Aorta (tissue), 5 donors: ENCODE measurements around the gene LCP2. TPM values are rescaled to one million over a fixed set of nuclear protein-coding genes. Genes with fewer than 3 reads are reported as not detected.
"Not testable (repeated sequence)": the region's sequence is repeated elsewhere in the genome, so short reads cannot be mapped to it uniquely, and the experiment has no call there.

Source experiments
- ATAC-seq: fragments of 200-7000 bp; cut with Tn5 transposase; one replicate; pipeline ENCODE4 v1.9.1; 2022; ENCODE audit warnings: moderate library complexity; ENCODE audit not compliant: low FRiP score
- DNase-seq, 2 donors: peaks; one replicate each; pipeline ENCODE4 v3.0.0-alpha.2; 2020
- H3K27ac ChIP-seq, 2 donors: one replicate each; pipeline ENCODE4 v1.5.1; 2013; ENCODE audit warnings: low read length in 2 of 2, mild to moderate bottlenecking in 2 of 2, moderate library complexity in 2 of 2, control low read depth in 1 of 2, inconsistent platforms in 1 of 2, low read depth in 1 of 2
- H3K27me3 ChIP-seq, 2 donors: one replicate each; pipeline ENCODE4 v1.6.1; 2013; ENCODE audit warnings: control low read depth in 1 of 2, low read length in 1 of 2, mild to moderate bottlenecking in 1 of 2, moderate library complexity in 1 of 2; ENCODE audit not compliant: insufficient read depth in 2 of 2, control insufficient read depth in 1 of 2
- H3K36me3 ChIP-seq, 2 donors: one replicate each; pipeline ENCODE4 v1.6.1; 2013; ENCODE audit warnings: control low read depth in 1 of 2, low read length in 1 of 2, mild to moderate bottlenecking in 1 of 2; ENCODE audit not compliant: insufficient read depth in 2 of 2, control insufficient read depth in 1 of 2
- H3K4me1 ChIP-seq, 2 donors: one replicate each; pipeline ENCODE4 v1.6.1; 2013; ENCODE audit warnings: low read length in 2 of 2, control low read depth in 1 of 2, mild to moderate bottlenecking in 1 of 2, moderate library complexity in 1 of 2; ENCODE audit not compliant: insufficient read depth in 2 of 2, control insufficient read depth in 1 of 2
- H3K4me3 ChIP-seq, 2 donors: one replicate each; pipeline ENCODE4 v1.5.1; 2013; ENCODE audit warnings: low read length in 2 of 2, control low read depth in 1 of 2, mild to moderate bottlenecking in 1 of 2
- H3K9me3 ChIP-seq: one replicate; pipeline ENCODE4 v1.6.1; 2013; ENCODE audit warnings: mild to moderate bottlenecking, low read length; ENCODE audit not compliant: control insufficient read depth
- WGBS, 2 donors: extraction: QIAGEN DNeasy Blood & Tissue Kit; methylation state at CpG; one replicate each; pipeline ENCODE4 v1.1.7; 2013; 5-methylcytosine and 5-hydroxymethylcytosine counted together
- intact Hi-C, 2 donors: fragments of 100-400 bp; cut with DNase I; formaldehyde crosslinking; loops; one replicate each; pipeline versions ENCODE4 v1.14.2 to v1.15.0; 2022
- polyA plus RNA-seq, 2 donors: library from polyadenylated mRNA; stranded (reverse); fragments of 200-250 nt; gene quantifications; one replicate each; pipeline ENCODE4 v1.2.3, GENCODE V29; 2013
- total RNA-seq, 2 donors: library from RNA; stranded (reverse); fragmentation: NEBNext Ultra II Directional; extraction: Animal tissue kit (Norgen Biotek cat#: 25700); gene quantifications; one replicate each; pipeline ENCODE4 v1.2.1, GENCODE V29; 2021
- donor health status: healthy with polysubstance abuse.
- donor health status: Bipolar disorder and iron deficiency.
- donor health status: DM: no; HTN: no; CAD: no.
- donor health status: DM: no; HTN: no; CAD: no.
- donor health status: DM: yes; HTN: yes; CAD: no.

Gene LCP2
- total and polyA plus RNA-seq, 4 donors = 2.1 to 58.8 (median 21.3) TPM

GRCh38 chr5:170246126-170246870, 51.3 kb downstream of the LCP2 start:
- H3K27ac ChIP-seq = no peak overlapping the region
- WGBS, 2 donors = 62 to 67% methylated on average over 4 of the region's 4 CpGs
- H3K9me3 ChIP-seq = peaks cover 2% of the 10 kb centered on the region
- H3K4me3 ChIP-seq = no peak overlapping the region
- no peaks in the 10 kb centered on the region for H3K4me1 ChIP-seq
- no peaks in the 10 kb centered on the region for H3K27me3 ChIP-seq
- no peak for ATAC-seq
- DNase-seq = no peak
- no peaks in the 10 kb centered on the region for H3K36me3 ChIP-seq
- intact Hi-C loops = no loop called here

GRCh38 chr5:170245436-170245835, 52.1 kb downstream of the LCP2 start:
- ATAC-seq, intact Hi-C loops, H3K9me3 ChIP-seq, DNase-seq, H3K27me3 ChIP-seq, H3K4me3 ChIP-seq, H3K36me3 ChIP-seq, H3K27ac ChIP-seq, H3K4me1 ChIP-seq: not testable (repeated sequence)
- 90 to 96% methylated on average over 12 to 23 of the region's 23 CpGs for whole genome bisulfite sequencing, 2 donors

- no peaks in the 10 kb centered on the region for H3K9me3 ChIP-seq
- H3K4me3 ChIP-seq = no peak overlapping the region
- no peaks in the 10 kb centered on the region for H3K36me3 ChIP-seq
- ATAC-seq = no peak
- no peaks in the 10 kb centered on the region for H3K27me3 ChIP-seq
- no peak overlapping the region for H3K27ac ChIP-seq
- DNase-seq = no peak
- H3K4me1 ChIP-seq = no peaks in the 10 kb centered on the region
- intact Hi-C loops = no loop called here
- 26 to 30% methylated on average over 1 of the region's 1 CpG for WGBS, 2 donors
These were observed 59.0 kb downstream of the LCP2 start for GRCh38 chr5:170238456-170239196.

- 68 to 73% methylated on average over 3 of the region's 3 CpGs for WGBS, 2 donors
- H3K4me1 ChIP-seq = no peaks in the 10 kb centered on the region
- DNase-seq (no peak), ATAC-seq (no peak)
- H3K27me3 ChIP-seq = no peaks in the 10 kb centered on the region
- no peaks in the 10 kb centered on the region for H3K36me3 ChIP-seq
- intact Hi-C loops = no loop called here
- no peak overlapping the region for H3K27ac ChIP-seq
- no peak overlapping the region for H3K4me3 ChIP-seq
- H3K9me3 ChIP-seq = no peaks in the 10 kb centered on the region
These were observed 61.4 kb downstream of the LCP2 start for GRCh38 chr5:170235876-170236864.

GRCh38 chr5:170233358-170233892, 64.2 kb downstream of the LCP2 start:
- WGBS, 2 donors = 95 to 96% methylated on average over 18 of the region's 18 CpGs
- Histone ChIP-seq H3K4me3 (no peak overlapping the region), H3K9me3 (no peaks in the 10 kb centered on the region), H3K4me1 (no peaks in the 10 kb centered on the region), H3K36me3 (no peaks in the 10 kb centered on the region), H3K27ac (no peak overlapping the region), H3K27me3 (no peaks in the 10 kb centered on the region)
- intact Hi-C loops = no loop called here
- no peak for DNase-seq
- ATAC-seq = no peak

- no peaks in the 10 kb centered on the region for H3K36me3 ChIP-seq
- intact Hi-C loops = no loop called here
- H3K27ac ChIP-seq = no peak within 1 kb of the TSS
- no peak for ATAC-seq
- H3K9me3 ChIP-seq = no peaks in the 10 kb centered on the region
- H3K4me1 ChIP-seq = no peaks in the 10 kb centered on the region
- 91 to 92% methylated on average over 27 of the region's 27 CpGs for whole genome bisulfite sequencing, 2 donors
- H3K4me3 ChIP-seq = no peak within 1 kb of the TSS
- DNase-seq = no peak
- no peaks in the 10 kb centered on the region for H3K27me3 ChIP-seq
These were observed 64.8 kb downstream of the LCP2 start, which contains the start of gene C5orf58 for GRCh38 chr5:170232786-170233185. C5orf58 (plus strand) TSS chr5:170232985; CDS start chr5:170234977, 1,992 bp downstream.

- no peaks in the 10 kb centered on the region for H3K27me3 ChIP-seq
These were observed 68.7 kb downstream of the LCP2 start for GRCh38 chr5:170228762-170229435.

GRCh38 chr5:170226661-170227060, 70.9 kb downstream of the LCP2 start:
- peak; percentile 78 for ATAC-seq
- intact Hi-C loops = loop anchor here (5.0 kb wide), 1 partner anchor 196 kb away; no protein-coding TSS in a partner anchor
- 77% methylated on average over 2 of the region's 2 CpGs for whole genome bisulfite sequencing, 2 donors
- no peaks in the 10 kb centered on the region for H3K9me3 ChIP-seq
- no peaks in the 10 kb centered on the region for H3K27me3 ChIP-seq
- DNase-seq = no peak
- H3K36me3 ChIP-seq = no peaks in the 10 kb centered on the region
- no peak overlapping the region for H3K27ac ChIP-seq
- no peak overlapping the region for H3K4me3 ChIP-seq
- H3K4me1 ChIP-seq = no peaks in the 10 kb centered on the region

More at GRCh38 chr5:170228762-170229435, 68.7 kb downstream of the LCP2 start:
- no peak overlapping the region for H3K27ac ChIP-seq
- H3K4me3 ChIP-seq = no peak overlapping the region
- DNase-seq (no peak), ATAC-seq (no peak)
- H3K9me3 ChIP-seq = no peaks in the 10 kb centered on the region
- no peaks in the 10 kb centered on the region for H3K4me1 ChIP-seq
- whole genome bisulfite sequencing, 2 donors = 45 to 55% methylated on average over 6 of the region's 6 CpGs
- no peaks in the 10 kb centered on the region for H3K36me3 ChIP-seq
- intact Hi-C loops = loop anchor here (5.0 kb wide), 1 partner anchor 193 kb away; no protein-coding TSS in a partner anchor
